HG02943 (cell line): ENCODE measurements around the gene UGT1A3.

ENCODE experiments used
- ATAC-seq: cut with Tn5 transposase; IDR thresholded peaks from one replicate; pipeline ENCODE4 v1.9.1; 2021; ENCODE audit warnings: mild to moderate bottlenecking, low read depth, moderate library complexity; ENCODE audit not compliant: unreplicated experiment

Gene UGT1A3

DNA sequence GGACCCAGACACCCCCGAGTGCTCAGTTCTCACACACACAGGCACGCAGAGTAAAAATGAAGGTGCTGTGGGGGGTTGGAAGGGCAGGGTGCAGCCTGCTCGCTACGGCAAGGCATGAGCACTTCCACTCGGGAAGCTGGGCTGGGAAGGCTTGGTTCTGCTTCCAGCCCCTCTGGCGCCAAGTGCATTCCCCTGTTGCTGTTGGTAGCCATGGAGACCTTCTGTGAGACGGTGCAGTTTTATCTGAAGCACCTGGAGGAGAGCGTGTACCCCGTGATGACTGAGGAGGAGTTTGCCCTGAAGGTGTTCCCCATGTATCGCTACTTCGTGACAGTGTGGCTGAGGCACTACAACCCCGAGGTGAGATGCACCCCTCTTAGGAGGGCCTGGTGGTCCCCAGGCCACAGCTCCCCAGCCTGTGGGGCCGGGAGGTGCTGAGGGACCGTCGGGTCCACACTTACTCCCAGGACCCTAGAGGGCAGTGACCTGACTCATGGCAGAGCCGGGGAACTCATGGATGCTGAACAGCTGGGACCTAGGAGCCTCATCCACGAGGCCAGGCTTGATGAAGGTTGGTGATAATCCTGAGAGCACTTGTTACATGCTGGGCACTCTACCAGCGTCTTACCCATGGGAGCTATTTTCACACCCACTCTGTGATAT is 64.8 kb downstream of the UGT1A3 start:
- no peak for ATAC-seq

DNA sequence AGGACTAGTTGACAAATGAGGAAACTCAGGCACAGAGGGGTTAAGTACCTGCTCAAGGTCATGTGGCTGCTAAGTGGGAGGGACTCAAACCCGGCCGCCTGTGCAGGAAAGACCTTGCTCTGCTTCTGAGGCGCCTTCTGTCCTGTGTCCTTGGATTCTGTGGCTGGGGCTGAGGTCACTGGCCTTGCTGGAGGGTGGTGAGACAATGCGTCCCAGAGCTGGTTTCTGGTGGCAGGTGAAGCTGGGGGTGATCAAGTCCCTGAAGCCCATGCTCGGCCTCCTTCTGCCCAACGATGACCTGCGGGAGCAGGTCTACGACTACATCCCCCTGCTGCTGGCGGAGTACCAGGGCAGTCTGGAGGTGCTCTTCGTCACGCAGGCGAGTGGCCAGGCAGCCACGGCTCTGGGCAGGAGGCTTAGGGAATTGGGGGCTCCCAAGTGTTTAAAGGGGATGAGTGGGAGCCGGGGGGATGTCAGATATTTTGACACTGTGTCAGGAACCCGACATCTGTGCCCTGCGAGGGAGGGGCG is 65.4 kb downstream of the UGT1A3 start:
- ATAC-seq = no peak

DNA sequence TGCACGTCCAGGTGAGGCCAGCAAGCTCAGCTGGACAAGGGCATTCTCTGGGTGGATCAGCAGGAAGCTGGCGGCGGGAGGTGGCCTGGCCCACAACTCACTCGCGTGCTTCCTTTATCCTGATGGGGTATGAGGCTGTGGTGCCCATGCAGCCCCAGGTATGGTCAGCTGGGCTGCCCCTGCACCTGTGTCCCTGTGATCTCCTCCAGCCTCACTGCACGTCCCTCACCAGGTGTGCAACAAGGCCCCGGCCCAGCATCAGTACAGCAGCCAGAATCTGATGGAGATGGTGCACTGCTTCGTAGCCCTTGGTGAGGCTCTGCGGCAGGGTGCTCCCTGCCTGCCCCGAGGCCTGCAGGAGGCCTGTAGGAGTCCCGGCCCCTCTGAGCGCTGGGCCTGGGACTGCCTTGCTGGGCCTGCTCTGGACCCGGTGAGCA is 66.9 kb downstream of the UGT1A3 start:
- ATAC-seq = no peak

DNA sequence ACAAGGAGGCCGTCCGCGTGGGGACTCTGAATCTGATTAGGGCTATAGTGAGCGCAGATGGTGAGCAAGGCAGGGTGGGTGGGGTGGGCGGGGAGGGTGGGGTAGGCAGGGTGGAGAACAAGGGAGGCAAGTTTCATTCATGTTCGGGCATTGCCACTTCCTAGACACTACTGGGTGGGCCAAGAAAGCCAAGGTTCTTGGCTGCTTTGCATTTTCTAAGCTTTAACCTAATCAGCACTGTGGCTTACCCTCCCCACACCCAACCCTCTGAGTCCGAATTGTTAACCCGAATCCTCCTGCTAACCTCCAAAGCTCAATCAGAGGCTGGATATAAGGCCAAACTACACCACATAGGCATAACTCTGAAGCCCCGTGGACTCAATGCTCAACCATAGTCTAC is 67.4 kb downstream of the UGT1A3 start:
- no peak for ATAC-seq

GRCh38 chr2:233798335-233799086 is 69.7 kb downstream of the UGT1A3 start:
- ATAC-seq = no peak

DNA sequence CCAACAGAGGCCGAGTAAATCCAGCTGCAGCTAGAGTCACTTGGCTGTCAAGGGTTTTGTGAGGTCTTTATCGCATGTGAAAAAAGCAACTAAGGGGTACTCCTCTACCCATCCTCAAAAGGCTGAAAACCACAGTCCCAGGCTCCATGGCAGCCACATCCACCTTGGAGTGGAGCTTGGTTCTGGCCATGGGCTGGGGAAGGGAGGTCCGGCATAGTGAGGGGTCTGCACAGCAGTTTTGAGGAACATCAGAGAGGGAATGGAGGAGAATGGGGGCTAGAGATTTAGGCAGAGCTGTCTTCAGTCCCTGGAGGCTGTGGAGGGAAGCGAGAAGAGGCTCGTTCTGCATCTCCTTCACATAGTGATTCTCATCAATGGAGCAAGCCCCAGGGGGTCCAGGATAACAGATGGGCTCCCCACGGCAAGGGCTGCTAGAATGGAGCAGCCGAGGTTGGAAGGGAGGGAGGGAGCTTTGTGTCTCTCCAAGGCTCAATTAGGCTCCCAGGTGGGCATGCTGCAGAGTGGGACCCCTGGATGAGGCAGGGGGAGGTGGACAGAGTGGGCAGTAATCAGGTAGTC is 70.3 kb downstream of the UGT1A3 start:
- no peak for ATAC-seq

DNA sequence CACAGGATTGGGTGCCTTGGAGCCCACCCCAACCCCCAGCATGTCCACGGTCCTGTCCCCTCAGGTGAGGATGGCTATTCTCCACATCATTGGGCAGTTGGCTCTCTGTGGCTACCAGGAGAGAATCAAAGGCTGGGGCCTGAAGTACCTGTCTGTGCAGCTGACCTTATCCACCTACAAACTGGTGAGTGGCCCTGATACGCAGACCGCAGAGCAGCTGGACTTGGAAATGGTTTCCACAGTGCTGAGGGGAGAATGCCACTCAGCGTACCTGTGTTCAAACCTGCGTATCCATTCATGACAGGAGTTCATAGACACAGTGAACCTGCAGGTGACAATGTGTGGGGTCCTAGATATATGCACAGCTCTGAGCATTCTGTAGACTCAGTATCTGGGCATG is 70.9 kb downstream of the UGT1A3 start:
- ATAC-seq = no peak

- ATAC-seq = no peak
Observed at GRCh38 chr2:233800208-233800607, 71.4 kb downstream of the UGT1A3 start.

DNA sequence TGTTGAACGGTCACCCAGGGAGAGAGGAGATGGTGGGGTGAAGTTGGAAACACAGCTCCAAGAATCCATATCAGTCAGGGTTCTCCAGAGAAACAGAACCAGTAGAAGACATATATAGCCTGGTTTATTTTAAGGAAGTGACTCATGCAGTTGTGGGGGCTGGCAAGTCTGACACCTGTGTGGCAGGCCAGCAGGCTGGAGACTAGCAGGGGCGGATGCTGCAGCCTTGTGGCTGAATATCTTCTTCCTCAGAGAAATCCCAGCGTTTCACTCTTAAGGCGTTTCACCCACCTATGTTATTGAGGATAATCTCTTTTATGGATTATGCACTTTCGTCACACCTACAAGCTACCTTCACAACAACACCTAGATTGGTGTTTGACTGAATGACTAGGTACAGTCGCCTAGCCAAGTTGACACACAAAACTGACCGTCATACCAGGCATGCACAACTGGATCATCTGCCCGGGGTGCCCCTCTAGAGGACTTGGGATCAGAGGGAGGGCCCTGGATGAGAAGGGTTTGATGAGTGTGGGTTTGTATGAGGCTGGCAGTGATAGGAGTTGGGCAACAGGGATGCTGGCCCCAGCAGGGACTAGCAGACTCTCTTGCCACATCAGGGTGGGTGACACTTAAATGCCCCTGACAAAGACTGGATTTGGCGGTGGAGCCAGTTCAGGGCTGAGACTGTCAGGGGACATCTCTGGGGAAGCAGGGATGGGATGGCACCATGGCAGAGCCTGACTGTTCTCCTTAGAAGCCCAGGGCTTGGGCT is 72.7 kb downstream of the UGT1A3 start:
- ATAC-seq = no peak

DNA sequence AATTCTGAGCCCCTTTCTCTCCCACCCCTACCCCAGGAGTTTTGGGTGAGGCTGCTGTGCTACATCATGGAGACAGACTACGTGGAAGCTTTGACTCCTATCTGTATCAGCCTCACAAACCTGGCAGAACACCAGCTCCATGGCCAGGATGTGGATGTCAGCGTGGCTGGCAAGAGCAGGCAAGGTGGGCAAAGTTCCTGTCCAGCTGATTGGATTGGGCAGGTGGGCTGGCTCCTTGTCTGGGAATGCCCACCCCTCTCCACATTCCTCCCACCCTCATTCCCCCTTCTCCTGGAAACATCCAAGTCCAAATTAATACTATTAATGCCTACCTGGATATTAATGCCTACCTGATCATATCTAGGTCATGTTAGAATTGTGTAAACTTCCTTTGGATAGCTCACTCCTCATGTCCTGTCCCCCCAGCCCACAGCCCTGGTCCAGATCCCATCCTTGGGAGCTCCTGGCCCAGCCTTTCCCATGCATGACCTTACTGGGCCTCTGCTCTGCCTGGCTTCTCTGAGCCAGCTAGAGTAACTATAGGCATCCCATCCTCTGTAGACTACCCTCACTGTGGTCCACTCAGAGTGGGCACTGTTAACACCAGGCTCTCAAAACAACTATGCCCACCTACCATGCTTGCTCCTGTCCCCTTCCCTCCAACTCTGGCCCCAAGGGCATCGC is 73.4 kb downstream of the UGT1A3 start:
- ATAC-seq = no peak

GRCh38 chr2:233803292-233803911 is 74.6 kb downstream of the UGT1A3 start:
- no peak for ATAC-seq

GRCh38 chr2:233803994-233804393 is 75.2 kb downstream of the UGT1A3 start:
- no peak for ATAC-seq

- no peak for ATAC-seq
Observed at GRCh38 chr2:233807215-233807865, 78.5 kb downstream of the UGT1A3 start.

DNA sequence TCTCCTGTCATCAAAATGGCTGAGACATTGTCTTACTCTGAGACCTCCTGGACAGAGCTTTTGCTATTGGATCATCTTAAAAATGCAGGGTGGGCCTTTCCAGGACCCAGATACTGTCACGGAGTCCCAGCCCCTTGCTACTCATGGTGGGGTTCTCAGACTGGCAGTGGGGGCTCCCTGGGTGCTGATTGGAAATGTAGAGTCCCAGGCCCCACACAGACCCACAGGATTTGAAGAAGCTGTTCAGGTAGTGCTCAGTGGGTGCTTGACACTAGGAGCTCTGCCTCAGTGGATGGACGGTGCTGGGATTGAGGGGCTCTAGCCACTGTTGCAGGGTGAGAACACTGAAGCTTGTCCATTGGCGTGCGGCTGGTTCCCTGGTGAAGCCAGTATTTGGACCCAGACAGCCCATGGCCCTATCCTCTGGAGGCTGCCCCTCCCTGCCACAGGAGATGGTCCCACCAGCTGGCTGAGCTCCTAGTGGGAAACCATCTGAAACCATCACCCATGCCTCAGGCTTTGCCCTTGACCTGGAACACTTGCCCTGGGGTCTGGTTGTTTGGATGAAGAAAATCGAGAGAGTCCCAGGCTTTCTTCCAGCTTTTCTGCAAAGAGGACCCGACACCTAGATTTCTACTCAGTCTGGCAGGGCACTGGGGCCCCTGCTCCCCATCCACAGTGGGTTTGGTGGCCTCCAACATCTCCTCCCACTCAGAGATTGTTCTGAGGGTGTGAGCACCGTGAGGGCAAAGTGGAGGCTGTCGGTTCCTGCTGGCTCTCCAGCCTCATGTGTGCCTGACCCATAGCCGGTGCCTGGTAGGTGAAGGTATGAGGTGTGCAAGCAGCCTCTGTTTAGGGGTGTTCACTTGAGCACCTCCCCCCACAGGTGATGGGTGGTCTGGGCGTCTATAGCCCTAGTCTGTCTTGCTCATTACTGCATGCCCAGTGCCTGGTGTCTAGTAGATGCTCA is 79.4 kb downstream of the UGT1A3 start:
- no peak for ATAC-seq

- ATAC-seq = no peak
Observed at GRCh38 chr2:233810385-233810784, 81.5 kb downstream of the UGT1A3 start.

- ATAC-seq = no peak
Observed at GRCh38 chr2:233811087-233811486, 82.2 kb downstream of the UGT1A3 start.

GRCh38 chr2:233811732-233812131 is 82.9 kb downstream of the UGT1A3 start:
- ATAC-seq = no peak
